Muscle layer of colon (tissue), 2 donors: ENCODE measurements around the gene SERPINB13.

Source experiments
- H3K27ac ChIP-seq: one replicate; pipeline ENCODE4 v1.7.0; 2013; ENCODE audit warnings: low read depth, mild to moderate bottlenecking, low read length, moderate library complexity
- H3K27me3 ChIP-seq, 2 donors: one replicate each; pipeline ENCODE4 v1.7.0; 2013; ENCODE audit warnings: low read length in 2 of 2, mild to moderate bottlenecking in 2 of 2; ENCODE audit not compliant: insufficient read depth in 2 of 2, control insufficient read depth in 1 of 2
- H3K36me3 ChIP-seq: one replicate; pipeline ENCODE4 v1.7.0; 2013; ENCODE audit warnings: mild to moderate bottlenecking, low read length; ENCODE audit not compliant: insufficient read depth
- H3K4me1 ChIP-seq: one replicate; pipeline ENCODE4 v1.7.0; 2013; ENCODE audit warnings: mild to moderate bottlenecking, low read length; ENCODE audit not compliant: insufficient read depth
- H3K4me3 ChIP-seq, 2 donors: one replicate each; pipeline ENCODE4 v1.7.0; 2013; ENCODE audit warnings: low read length in 2 of 2, low read depth in 1 of 2, mild to moderate bottlenecking in 1 of 2, moderate library complexity in 1 of 2
- H3K9ac ChIP-seq: one replicate; pipeline ENCODE4 v1.7.0; 2013; ENCODE audit warnings: low read length
- H3K9me3 ChIP-seq: one replicate; pipeline ENCODE4 v1.7.0; 2013; ENCODE audit warnings: mild to moderate bottlenecking, low read length
- donor health status: abdominal sarcoma.
- donor health status: Adenocarcinoma of cecum.

The SERPINB13 gene, protein sequence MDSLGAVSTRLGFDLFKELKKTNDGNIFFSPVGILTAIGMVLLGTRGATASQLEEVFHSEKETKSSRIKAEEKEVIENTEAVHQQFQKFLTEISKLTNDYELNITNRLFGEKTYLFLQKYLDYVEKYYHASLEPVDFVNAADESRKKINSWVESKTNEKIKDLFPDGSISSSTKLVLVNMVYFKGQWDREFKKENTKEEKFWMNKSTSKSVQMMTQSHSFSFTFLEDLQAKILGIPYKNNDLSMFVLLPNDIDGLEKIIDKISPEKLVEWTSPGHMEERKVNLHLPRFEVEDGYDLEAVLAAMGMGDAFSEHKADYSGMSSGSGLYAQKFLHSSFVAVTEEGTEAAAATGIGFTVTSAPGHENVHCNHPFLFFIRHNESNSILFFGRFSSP

DNA sequence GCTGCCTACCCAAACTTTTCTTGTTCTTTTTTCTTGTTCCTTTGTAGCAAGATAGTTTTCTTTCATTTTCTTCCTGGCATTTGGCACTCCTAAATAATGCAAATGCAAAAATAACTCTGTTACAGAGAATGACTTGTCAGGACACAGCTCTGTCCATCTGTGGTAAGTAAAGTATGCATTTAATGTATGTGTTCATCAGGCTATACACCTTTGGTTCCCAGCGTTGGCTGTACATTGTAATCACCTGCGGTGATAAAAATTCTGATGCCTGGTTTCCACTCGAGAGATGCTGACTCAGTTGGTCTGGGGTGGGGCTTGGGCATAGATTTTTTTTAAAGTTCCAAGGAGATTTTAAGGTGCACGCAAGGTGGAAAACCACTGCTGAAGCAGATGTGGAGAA lies at the start of gene SERPINB13:
TSS of gene SERPINB13 (plus strand) at position 378 of the 400 bp plus-strand sequence. CDS start 1,325 bp downstream, outside the sequence.
- Histone ChIP-seq H3K36me3 (no peaks in the 10 kb centered on the region), H3K4me1 (no peaks in the 10 kb centered on the region), H3K27ac (no peak within 1 kb of the TSS), H3K27me3 (no peaks in the 10 kb centered on the region), H3K9ac (no peak within 1 kb of the TSS), H3K9me3 (no peaks in the 10 kb centered on the region), H3K4me3 (no peak within 1 kb of the TSS)

GRCh38 chr18:63539904-63540510 lies 47.1 kb upstream of the SERPINB13 start:
- Histone ChIP-seq H3K36me3 (no peaks in the 10 kb centered on the region), H3K27me3 (no peaks in the 10 kb centered on the region), H3K27ac (no peak overlapping the region), H3K9me3 (no peaks in the 10 kb centered on the region), H3K4me1 (peaks cover 2% of the 10 kb centered on the region), H3K9ac (no peak overlapping the region), H3K4me3 (no peak overlapping the region)

GRCh38 chr18:63542069-63542468 lies 45.1 kb upstream of the SERPINB13 start, which contains the start of gene SERPINB12:
Gene SERPINB12, plus strand, starts transcription at chr18:63542369. Its CDS starts 13,791 bp downstream, at chr18:63556160.
- H3K27me3 ChIP-seq = no peaks in the 10 kb centered on the region
- H3K36me3 ChIP-seq = no peaks in the 10 kb centered on the region
- no peak within 1 kb of the TSS for H3K27ac ChIP-seq
- no peak within 1 kb of the TSS for H3K9ac ChIP-seq
- no peaks in the 10 kb centered on the region for H3K9me3 ChIP-seq
- no peak within 1 kb of the TSS for H3K4me3 ChIP-seq
- H3K4me1 ChIP-seq = peaks cover 5% of the 10 kb centered on the region

GRCh38 chr18:63544017-63544416 lies 43.1 kb upstream of the SERPINB13 start:
- no peaks in the 10 kb centered on the region for H3K36me3 ChIP-seq
- H3K9me3 ChIP-seq = no peaks in the 10 kb centered on the region
- no peak overlapping the region for H3K4me3 ChIP-seq
- no peaks in the 10 kb centered on the region for H3K27me3 ChIP-seq
- H3K27ac ChIP-seq = no peak overlapping the region
- no peak overlapping the region for H3K9ac ChIP-seq
- H3K4me1 ChIP-seq = peaks cover 5% of the 10 kb centered on the region

GRCh38 chr18:63545000-63545399 lies 42.1 kb upstream of the SERPINB13 start:
- Histone ChIP-seq H3K9ac (no peak overlapping the region), H3K27ac (no peak overlapping the region), H3K9me3 (no peaks in the 10 kb centered on the region), H3K4me3 (no peak overlapping the region), H3K36me3 (no peaks in the 10 kb centered on the region), H3K27me3 (no peaks in the 10 kb centered on the region), H3K4me1 (peaks cover 5% of the 10 kb centered on the region)

GRCh38 chr18:63550068-63550467 lies 37.1 kb upstream of the SERPINB13 start:
- no peaks in the 10 kb centered on the region for H3K27me3 ChIP-seq
- no peaks in the 10 kb centered on the region for H3K9me3 ChIP-seq
- H3K36me3 ChIP-seq = no peaks in the 10 kb centered on the region
- peaks cover 16% of the 10 kb centered on the region for H3K4me1 ChIP-seq
- H3K9ac ChIP-seq = no peak overlapping the region
- no peak overlapping the region for H3K27ac ChIP-seq
- H3K4me3 ChIP-seq = no peak overlapping the region

DNA sequence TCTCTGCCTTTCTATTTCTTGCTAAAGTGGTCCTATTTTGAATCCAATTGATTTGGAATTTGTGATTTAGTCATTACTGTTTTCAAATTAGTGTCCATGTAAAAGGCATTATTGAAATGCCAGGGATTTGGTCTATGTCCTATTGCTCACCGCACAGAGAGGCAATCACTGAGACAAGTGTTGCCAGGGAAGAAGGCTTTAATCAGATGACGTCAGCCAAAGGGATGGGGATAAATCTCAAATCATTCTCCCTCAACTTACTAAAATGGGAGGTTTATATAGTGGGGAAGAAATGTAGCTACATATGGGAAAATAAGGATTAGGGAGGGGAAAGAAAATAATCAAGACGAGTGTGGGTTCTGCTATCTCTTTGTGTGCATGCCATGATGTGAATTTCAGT lies 35.4 kb upstream of the SERPINB13 start:
- Histone ChIP-seq H3K4me1 (peaks cover 13% of the 10 kb centered on the region), H3K4me3 (no peak overlapping the region), H3K27ac (no peak overlapping the region), H3K27me3 (no peaks in the 10 kb centered on the region), H3K9me3 (no peaks in the 10 kb centered on the region), H3K9ac (no peak overlapping the region), H3K36me3 (no peaks in the 10 kb centered on the region)

DNA sequence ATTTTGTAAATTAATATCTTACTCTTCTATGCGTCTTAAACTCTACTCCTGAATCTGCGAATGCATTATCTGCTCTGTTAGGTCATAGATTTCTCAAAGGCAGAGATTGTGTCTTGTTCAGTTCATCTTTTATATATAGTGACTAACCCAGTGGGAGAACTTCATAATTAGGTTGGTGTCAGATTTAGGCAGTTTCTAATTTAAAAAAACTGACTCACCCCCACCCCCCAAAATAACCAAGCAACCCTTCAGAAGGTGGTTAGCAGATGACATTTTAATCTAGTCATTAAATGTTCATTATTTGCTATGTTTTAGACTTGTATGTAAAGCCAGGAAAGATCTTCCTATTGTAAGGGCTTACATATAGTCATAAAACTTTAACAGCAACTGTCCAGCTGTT lies 34.6 kb upstream of the SERPINB13 start:
- no peak overlapping the region for H3K27ac ChIP-seq

DNA sequence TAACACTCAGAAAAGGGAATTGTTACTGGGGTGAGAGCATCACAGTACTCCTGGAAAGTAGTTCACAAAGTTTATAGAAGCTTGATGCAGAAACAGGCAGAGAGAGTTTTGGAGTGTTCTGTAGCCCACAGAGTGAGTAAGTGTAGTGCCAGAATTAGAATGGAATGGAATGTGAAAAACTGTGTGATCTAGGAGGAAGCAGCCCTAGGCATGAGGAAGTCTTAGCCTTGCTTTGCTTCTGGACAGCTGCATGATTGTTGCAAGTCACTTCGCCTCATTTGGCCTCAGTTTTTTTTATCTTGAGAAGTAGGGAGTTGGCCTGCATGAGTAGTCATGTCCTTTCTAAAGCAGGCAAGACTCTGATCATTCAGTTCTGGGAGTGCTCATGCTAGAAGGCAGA lies 34.1 kb upstream of the SERPINB13 start:
- Histone ChIP-seq H3K4me1 (peaks cover 13% of the 10 kb centered on the region), H3K27me3 (no peaks in the 10 kb centered on the region), H3K9me3 (no peaks in the 10 kb centered on the region), H3K4me3 (no peak overlapping the region), H3K36me3 (no peaks in the 10 kb centered on the region), H3K9ac (no peak overlapping the region), H3K27ac (no peak overlapping the region)

More for the DNA sequence above, 34.6 kb upstream of the SERPINB13 start:
- no peaks in the 10 kb centered on the region for H3K9me3 ChIP-seq
- H3K4me1 ChIP-seq = peaks cover 13% of the 10 kb centered on the region
- H3K36me3 ChIP-seq = no peaks in the 10 kb centered on the region
- H3K27me3 ChIP-seq = no peaks in the 10 kb centered on the region
- no peak overlapping the region for H3K4me3 ChIP-seq
- H3K9ac ChIP-seq = no peak overlapping the region

- H3K9me3 ChIP-seq = no peaks in the 10 kb centered on the region
- H3K36me3 ChIP-seq = no peaks in the 10 kb centered on the region
- no peak overlapping the region for H3K27ac ChIP-seq
- H3K4me3 ChIP-seq = no peak overlapping the region
- peaks cover 9% of the 10 kb centered on the region for H3K4me1 ChIP-seq
- H3K9ac ChIP-seq = no peak overlapping the region
- no peaks in the 10 kb centered on the region for H3K27me3 ChIP-seq
These were observed 27.3 kb upstream of the SERPINB13 start for GRCh38 chr18:63559567-63560491.

DNA sequence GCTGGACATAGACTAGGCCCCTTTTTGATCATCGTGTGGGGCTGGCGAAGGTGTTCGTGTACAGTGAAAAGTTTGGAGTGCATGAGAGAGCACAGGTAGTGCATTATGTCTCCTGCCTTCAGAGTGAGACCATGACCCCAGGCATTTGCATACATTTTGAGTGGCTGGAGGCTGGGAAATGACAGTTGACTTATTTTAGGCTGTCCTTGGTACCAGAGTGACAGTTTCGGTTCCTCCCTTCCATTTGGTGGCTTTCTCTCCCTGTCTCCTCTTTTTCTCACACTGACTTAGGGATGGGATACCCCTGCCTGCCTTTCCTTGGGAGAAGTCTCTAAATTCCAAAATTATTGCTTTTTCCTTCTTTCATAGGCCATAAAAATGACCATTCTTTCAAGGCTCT lies 24.9 kb upstream of the SERPINB13 start:
- no peak overlapping the region for H3K4me3 ChIP-seq
- H3K9me3 ChIP-seq = no peaks in the 10 kb centered on the region
- peaks cover 9% of the 10 kb centered on the region for H3K4me1 ChIP-seq
- H3K27me3 ChIP-seq = no peaks in the 10 kb centered on the region
- no peaks in the 10 kb centered on the region for H3K36me3 ChIP-seq
- H3K9ac ChIP-seq = no peak overlapping the region
- H3K27ac ChIP-seq = no peak overlapping the region
